Measurements from ENCODE around the gene ACAP1.

The ACAP1 gene

GRCh38 chr17:7311110-7311705 is 25.1 kb upstream of the ACAP1 start:
- DNase-seq = no peak

- no peak for DNase-seq
Observed at GRCh38 chr17:7312432-7313087, 23.8 kb upstream of the ACAP1 start.

- DNase-seq = no peak
Observed at GRCh38 chr17:7313088-7313889, 23.0 kb upstream of the ACAP1 start.

DNA sequence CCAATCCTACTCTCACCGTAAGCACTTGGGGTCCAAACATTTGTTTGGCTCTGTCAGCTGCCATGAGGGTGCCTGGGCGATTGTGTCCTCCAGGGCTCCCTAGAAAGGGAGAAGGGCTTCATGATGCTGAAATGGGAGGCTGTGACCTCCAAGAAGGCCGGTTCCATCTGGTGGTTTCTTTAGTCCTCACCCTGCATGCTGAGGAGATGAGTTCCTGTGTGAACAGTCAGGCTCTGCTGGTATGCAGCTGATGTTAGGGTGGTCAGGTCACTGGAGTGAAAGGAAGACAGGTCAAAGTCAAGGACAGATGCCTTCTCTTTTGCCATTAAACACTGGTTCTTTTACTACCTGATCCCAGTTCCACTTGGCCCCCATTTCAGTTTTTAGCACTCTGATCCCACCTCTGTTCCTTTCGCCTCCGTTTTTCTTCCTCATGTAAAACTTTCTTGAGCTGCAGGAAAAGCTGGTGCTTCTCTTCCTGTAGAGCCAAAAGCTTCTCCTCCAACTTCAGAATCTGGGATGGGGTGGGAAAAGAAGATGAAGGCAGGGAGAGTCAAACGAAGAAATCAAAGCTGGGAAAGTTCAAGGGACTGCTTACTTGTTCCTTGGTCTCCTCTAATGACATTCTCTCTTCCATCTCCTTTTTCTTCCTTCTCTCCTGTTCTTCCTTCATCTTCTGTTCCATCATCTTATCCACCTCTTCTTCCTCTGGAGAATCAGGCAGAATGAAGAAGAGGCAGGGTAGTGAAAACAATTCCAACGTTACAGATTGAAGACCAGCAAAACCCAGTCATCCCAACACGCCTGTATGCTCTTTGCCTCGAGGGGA is 22.2 kb upstream of the ACAP1 start:
- DNase-seq = no peak

- DNase-seq = peak; percentile 86 to 95 (median 89)
Observed at GRCh38 chr17:7314719-7315569, 21.4 kb upstream of the ACAP1 start, which contains the start of gene GPS2. GPS2 (minus strand) TSS chr17:7315360; CDS start chr17:7315052, 308 bp downstream.

DNA sequence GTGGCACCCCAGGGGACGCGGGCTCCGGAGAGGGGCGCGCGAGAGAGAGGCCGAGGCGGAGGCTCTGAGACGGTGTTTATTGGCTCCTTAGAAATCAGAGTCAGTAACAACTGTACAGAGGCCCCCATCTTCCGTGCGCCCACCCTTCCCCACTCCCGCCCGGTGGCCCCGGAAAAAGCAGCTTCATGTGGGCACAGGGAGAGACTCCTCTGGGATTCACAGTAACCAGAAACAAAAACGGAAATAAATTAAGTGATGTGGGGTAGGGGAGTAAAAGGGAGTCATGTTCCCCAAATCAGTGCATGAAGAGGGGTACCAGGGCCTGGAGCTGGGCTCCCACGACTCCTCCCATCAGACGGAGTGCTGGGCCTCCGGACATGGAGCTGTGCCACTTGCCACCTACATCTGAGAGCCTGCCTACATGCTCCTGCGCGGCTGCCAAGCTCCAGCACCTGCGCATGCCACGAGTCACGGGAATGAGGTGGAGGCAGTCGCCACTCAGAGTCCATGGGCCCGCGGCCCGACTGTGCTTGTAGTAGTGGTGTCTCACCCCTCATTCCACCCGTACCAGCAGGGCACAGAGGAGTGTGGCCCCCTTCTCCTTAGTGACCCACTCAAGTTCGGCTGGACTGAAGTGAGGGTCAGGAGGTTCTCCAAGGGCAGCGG is 20.6 kb upstream of the ACAP1 start:
- DNase-seq = no peak

DNA sequence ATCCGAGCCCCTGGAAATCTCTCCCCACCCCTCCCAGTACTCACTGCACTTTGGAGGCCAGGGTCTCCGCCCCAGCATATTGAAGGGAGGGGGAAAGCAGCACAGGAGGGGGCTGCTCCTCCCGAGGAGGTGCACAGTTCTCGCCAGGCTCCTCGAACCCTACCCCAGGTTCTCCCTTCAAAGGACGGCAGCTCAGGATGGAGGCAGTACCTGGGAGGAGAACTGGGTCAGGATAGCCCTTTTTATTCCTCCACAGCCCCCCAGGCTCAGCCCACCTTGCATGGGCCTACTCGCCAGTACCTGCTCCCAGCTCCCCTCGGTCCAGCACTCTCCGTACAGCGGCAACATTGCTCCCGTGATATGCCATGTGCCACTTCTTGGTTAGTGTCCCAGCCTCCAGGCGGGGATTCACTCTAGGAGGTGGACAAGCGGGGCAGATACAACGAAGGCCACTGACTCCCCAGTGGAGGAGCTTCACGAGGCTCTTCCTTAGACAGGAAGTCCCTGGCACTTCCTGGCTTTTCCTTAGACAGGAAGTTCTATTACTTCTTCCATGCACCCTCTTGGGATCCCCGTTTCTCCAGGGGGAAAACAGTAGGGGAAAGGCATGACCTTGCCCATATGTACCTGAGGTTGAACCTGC is 19.0 kb upstream of the ACAP1 start:
- no peak for DNase-seq

- no peak for DNase-seq
Observed at GRCh38 chr17:7318121-7318860, 18.0 kb upstream of the ACAP1 start.

GRCh38 chr17:7321466-7321865 is 14.9 kb upstream of the ACAP1 start:
- no peak for DNase-seq

DNA sequence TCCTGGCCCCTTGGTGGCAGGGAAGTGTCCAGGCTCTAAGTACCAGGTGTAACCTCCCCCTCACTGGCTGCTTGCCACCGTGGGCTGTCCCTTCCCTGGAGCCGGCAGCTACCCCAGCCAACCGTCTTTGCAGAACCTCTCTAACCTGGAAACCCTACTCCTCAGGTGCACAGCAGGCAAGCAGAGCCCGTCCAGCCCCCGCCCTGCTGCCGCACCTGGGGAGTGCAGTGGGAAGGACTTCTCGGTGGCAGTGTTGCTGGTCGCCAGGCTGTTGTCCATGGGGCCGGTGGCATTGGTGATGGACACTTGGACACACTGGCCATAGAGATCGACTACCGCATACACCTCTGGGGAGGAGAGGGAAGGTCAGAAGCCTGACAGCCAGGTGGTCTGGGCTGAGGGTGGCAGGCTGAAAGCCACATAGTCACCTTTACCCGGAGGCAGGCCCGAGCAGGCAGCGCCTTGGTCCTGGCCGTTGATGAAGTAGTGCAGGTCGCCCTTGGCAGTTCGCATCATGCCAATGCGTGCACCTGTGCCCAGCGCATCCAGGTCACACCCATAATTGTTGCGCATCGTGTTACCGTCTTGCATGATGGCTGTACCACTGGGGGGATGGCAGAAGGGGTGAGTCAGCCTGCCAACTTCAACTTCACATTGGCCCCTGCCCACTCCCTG is 13.7 kb upstream of the ACAP1 start:
- DNase-seq = no peak

DNA sequence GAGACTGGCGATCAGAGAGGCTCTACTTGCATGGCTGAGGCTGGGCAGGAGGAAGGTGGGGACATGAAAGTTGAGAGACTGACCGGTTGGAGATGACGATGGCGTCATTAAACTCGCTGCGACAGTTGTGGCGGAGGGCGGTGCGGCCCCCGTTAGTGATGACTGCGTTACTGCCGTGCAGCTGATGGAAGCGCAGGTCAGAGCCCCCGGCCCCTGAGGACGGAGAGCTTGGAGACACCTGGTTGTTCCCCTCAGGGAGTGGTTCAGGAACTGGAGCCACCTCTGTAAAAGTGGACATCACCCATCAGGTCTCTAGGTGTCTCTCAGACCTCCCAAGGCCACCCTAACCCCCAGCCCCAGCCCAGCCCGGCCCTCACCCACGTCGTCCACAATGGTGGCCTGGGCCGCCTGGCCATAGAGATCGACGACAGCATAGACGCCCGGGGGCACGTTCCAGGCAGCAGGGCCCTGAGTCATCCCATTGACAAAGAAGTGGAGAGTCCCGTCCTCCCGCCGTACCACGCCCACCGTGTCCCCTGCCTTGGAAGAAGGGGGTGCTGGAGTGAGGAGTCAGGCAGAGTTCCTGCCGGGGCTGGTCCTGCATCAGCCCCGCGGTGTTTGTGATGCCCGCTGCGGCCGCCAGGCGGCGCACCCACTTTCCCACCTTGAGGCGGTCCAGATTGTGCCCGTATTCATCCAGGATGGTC is 12.4 kb upstream of the ACAP1 start:
- peak; percentile 44 to 57 (median 52) for DNase-seq

GRCh38 chr17:7324438-7324779 is 11.9 kb upstream of the ACAP1 start:
- no peak for DNase-seq

DNA sequence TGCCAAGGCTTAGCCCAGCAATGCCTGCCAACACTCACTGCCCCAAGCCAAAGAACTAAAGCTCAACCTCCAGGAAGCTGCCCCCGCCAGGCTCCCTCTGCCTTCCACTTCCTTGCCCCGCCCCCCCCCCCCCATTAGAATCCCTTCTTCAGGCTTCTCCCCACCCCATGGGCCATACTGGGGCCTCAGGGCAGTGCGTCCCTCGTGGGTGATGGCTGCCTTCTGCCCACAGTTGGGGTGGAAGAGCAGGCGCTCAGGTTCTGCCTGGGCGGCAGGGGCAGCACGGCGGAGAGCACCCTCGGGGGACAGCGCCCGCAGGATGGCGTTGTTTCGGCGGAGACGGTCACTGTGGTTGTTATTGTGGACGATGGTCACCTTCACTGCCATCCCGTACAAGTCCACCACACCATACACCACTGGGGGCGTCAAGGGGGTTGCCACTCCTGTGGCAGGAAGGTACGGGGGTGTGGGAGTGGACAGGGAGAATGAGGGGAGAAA is 11.2 kb upstream of the ACAP1 start:
- no peak for DNase-seq

- DNase-seq = no peak
Observed at GRCh38 chr17:7326186-7326585, 10.1 kb upstream of the ACAP1 start.

DNA sequence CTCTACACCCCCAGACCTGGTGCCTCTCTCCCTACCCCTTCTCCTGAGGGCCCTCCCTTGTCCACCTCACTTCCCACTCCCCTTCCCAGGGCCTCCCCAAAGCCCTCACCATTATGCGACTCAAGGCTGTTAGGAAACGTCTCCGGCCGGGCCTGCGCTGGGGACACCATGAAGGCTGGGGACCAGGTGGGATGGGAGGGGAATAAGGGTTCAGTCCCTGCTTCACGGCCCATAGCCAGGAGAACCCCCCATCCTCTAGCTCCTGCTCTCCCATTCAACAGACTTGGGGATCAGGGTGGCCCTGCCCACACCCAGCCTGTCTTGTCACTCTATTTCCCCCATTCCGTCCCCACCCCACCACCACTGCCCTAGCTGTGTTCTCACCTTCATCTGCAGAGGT is 9.3 kb upstream of the ACAP1 start:
- DNase-seq = no peak

DNA sequence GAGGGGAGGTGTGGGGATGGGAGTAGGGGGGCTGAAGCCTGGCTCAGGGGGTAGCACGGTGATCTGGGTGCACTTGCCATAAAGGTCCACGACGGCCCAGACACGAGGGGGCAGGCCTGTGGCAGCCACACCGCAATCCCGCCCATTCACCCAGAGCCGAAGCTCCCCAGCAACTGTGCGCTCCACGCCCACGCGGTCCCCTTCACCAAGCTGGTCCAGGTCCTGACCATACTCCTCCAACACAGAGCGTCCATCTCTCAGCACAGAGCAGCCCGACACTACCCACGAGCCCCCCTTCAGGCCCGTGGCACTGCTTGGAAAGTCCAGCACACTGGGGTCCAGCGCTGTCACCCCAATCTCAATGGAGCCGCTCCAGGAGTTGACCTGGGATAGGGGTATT is 8.8 kb upstream of the ACAP1 start:
- DNase-seq = no peak

- DNase-seq = no peak
Observed at GRCh38 chr17:7328009-7328408, 8.3 kb upstream of the ACAP1 start.

DNA sequence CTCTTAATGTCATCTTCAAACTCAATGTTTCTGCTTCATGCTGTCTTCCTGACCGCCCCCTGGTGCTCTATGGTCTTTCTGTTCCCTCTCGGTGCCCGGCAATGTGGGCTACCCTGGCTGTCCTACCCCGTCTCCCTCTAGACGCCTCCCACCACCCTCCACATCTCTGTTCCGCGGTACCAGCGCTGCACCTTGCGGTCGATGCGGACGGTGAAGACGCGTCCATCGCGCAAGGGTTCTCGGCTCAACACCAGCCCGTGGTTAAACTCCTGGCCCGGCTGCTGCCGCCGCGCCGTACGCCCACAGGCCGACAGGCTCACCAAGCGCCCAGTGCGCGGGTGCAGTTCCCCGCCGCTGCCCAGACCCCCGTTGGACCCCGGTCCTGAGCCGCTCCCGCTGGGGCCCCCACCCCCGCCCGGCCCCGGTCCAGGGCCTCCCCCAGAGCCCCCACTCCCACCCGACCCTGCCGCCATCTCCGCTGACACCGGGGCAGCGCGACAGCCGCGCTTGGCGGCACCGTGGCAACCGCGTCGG is 7.4 kb upstream of the ACAP1 start, which contains the start of gene NEURL4:
Gene NEURL4 (minus strand): TSS at position 496 of the 534 bp plus-strand sequence. CDS start 23 bp downstream, at position 473.
- DNase-seq = peak in 1 of 5 experiments; percentile 24

All from T-helper 2 cell (primary cell).